Liver (tissue), 3 donors: ENCODE measurements around the gene LHCGR.

ENCODE experiments used
- EGR1 ChIP-seq, 2 donors: IDR thresholded peaks; 2 replicates each; pipeline ENCODE4 v1.6.1; 2016 to 2018; ENCODE audit warnings: antibody characterized with exemption in 2 of 2, low read depth in 2 of 2
- TF ChIP-seq, protein P1 (sequence below): fragments of 150-350 bp; IDR thresholded peaks from 2 replicates; pipeline ENCODE4 v1.5.1; 2017; ENCODE audit warnings: improper control_type of control experiment, low read depth, low read length; ENCODE audit not compliant: missing input control
- TF ChIP-seq, protein P2 (sequence below): IDR thresholded peaks from 2 replicates; pipeline ENCODE4 v1.6.1; 2016; ENCODE audit warnings: antibody characterized with exemption
- donor health status: healthy.
- donor health status: healthy.

DNA sequence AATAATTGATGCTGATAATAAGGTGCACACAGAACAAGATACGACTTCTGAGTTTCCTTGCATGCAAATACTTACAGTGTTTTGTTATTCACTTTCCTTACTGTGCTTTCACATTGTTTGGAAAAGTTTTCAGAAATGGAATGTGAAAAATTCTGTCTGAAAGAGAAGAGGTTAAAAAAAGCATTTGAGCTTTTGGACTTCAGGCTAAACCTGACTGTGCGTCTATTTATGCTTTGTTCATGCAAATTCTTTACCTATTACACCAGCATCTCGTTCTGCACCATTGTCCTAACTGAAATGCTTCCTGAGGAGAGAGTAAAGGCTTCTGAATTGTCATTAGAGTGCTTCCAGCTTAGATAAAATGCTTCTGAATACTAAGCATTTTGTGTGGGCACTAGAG, 61.4 kb downstream of the LHCGR start:
- TF ChIP-seq, protein P1, sequence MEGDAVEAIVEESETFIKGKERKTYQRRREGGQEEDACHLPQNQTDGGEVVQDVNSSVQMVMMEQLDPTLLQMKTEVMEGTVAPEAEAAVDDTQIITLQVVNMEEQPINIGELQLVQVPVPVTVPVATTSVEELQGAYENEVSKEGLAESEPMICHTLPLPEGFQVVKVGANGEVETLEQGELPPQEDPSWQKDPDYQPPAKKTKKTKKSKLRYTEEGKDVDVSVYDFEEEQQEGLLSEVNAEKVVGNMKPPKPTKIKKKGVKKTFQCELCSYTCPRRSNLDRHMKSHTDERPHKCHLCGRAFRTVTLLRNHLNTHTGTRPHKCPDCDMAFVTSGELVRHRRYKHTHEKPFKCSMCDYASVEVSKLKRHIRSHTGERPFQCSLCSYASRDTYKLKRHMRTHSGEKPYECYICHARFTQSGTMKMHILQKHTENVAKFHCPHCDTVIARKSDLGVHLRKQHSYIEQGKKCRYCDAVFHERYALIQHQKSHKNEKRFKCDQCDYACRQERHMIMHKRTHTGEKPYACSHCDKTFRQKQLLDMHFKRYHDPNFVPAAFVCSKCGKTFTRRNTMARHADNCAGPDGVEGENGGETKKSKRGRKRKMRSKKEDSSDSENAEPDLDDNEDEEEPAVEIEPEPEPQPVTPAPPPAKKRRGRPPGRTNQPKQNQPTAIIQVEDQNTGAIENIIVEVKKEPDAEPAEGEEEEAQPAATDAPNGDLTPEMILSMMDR: no peak
- TF ChIP-seq EGR1 (IDR thresholded peaks at IDR 0.05; ENCODE audit: low read depth in 2 of 2): no peak
- TF ChIP-seq, protein P2, sequence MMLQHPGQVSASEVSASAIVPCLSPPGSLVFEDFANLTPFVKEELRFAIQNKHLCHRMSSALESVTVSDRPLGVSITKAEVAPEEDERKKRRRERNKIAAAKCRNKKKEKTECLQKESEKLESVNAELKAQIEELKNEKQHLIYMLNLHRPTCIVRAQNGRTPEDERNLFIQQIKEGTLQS: no peak
